ENCODE results near the gene MYH6. TPM values are rescaled to one million over a fixed set of nuclear protein-coding genes. Genes with fewer than 3 reads are reported as not detected.

The MYH6 gene
- total RNA-seq, 4 donors from 2014 or later, result 20.4 to 1,496 (median 303) TPM

DNA sequence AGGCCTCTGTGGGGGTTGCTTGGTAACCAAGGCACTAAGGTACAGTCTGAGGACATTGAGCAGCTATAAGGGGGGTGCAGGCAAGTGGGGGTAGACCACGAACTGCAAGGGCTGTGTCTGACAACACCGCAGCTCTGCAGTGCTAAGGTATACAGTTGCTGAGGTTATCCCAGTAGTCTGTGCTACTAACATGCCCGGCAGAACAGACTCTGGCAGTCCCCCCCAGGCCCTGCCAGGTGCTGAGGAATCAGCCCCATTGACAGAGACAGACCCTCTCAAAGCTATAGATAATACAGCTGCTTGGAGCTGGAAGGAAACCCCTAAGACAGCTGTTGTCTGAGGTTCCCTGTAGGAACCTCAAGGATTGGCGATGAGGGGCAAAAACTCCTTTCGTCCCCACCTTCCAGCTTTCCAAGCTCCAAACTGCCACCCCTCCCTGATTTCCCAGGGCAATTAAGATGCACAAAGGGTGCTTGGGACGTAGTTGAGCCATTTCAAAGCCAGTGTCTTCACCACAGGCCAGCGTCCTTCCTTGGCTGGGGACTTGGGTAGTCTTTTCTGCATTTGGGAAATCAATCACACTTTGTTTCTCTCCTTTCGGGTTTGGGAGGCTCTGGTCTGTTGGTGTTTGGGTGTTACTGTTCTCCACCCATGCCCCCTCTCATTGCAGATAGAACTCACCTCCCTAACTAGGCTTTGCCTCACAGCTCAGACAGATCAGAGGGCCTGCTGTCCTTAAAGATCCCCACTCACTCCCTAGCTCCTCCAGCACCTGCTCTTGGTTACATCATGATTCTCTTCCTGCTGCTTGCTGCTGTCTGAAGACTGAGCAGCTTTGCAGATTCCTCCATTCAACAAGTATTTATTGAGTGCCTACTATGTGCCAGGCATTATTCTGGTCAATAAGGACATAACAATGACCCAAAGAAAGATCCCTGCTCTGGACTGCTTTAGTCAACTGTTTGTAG, 29.3 kb upstream of the MYH6 start:
- H3K4me3 ChIP-seq, result no peak overlapping the region
- DNase-seq, result peak in 1 of 2 donors; percentile 58
- no peaks in the 10 kb centered on the region for H3K36me3 ChIP-seq
- peak overlapping the region; percentile 83 to 89 (median 86) for H3K27ac ChIP-seq
- in situ Hi-C loops (cut with MboI; ENCODE audit: low sequenced_read_pairs in 4 of 4), result no loop called here
- ATAC-seq, result peak; percentile 56 to 65
- H3K4me1 ChIP-seq, result peaks cover 65 to 68% of the 10 kb centered on the region in 2 donors
- H3K9me3 ChIP-seq, result no peaks in the 10 kb centered on the region
- no peaks in the 10 kb centered on the region for H3K27me3 ChIP-seq
- intact Hi-C loops (cut with DNase I; ENCODE audit: low total_unique reads), result no loop called here
- TF ChIP-seq POLR2A (IDR thresholded peaks at IDR 0.05), result no peak
- no peak for TF ChIP-seq CTCF (IDR thresholded peaks at IDR 0.05 in 4 of 5, conservative IDR thresholded peaks at IDR 0.05 in 1 of 5)

GRCh38 chr14:23436327-23437132, 28.5 kb upstream of the MYH6 start:
- in situ Hi-C loops (cut with MboI; ENCODE audit: low sequenced_read_pairs in 4 of 4) (no loop called here), intact Hi-C loops (cut with DNase I; ENCODE audit: low total_unique reads) (no loop called here)
- H3K4me3 ChIP-seq, result no peak overlapping the region
- peaks cover 61 to 67% of the 10 kb centered on the region in 2 donors for H3K4me1 ChIP-seq
- TF ChIP-seq POLR2A (IDR thresholded peaks at IDR 0.05) (no peak), CTCF (IDR thresholded peaks at IDR 0.05 in 4 of 5, conservative IDR thresholded peaks at IDR 0.05 in 1 of 5) (no peak)
- H3K36me3 ChIP-seq, result no peaks in the 10 kb centered on the region
- no peaks in the 10 kb centered on the region for H3K27me3 ChIP-seq
- DNase-seq, result peak in 1 of 2 donors; percentile 25
- H3K9me3 ChIP-seq, result no peaks in the 10 kb centered on the region
- peak overlapping the region; percentile 83 to 89 (median 86) for H3K27ac ChIP-seq
- ATAC-seq, result no peak

DNA sequence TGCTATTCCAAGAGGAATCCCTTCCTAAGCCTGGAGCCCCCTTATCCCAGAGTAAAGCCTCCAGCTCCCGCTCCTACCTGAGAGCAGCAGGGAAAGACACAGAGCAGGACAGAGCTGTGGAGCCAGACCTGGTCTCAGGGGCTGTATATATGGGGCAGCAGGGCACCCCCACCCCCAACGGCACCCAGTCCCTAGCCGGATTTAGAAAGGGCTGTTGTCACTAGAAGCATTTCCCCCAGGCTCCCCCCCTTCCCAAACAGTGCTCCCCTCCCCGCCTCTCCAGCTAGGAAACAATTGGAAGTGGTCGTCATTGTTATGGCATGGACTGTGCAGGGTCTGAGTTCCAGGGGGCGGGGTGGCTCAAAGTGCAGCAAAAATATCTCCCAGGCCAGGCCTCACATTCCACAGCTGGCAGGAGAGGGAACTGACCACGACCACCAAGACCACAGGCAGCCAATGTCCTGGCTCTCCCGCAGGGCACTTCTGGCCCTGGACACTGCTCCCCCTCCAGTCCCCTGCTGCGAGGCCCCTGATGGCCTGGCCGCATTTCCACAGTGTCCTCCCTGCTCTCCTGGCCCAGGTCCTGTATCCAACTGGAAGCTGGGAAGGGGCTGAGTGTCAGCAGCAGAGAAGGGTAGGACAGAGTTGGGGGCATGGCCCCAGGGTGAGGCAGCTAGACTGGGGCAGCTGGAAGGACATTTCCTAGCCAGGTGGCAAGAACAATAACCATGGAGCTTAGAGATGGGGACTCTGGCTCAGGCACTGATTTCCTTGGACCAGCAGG, 27.7 kb upstream of the MYH6 start, which contains the start of gene MYH7:
TSS of gene MYH7 (minus strand) at position 118 of the 784 bp plus-strand sequence. CDS start 1,928 bp downstream, outside the sequence.
- in situ Hi-C loops (cut with MboI; ENCODE audit: low sequenced_read_pairs in 4 of 4) (no loop called here), intact Hi-C loops (cut with DNase I; ENCODE audit: low total_unique reads) (loop anchor here (2.0 kb wide), 1 partner anchor 25 kb away; no protein-coding TSS in a partner anchor)
- Histone ChIP-seq H3K27ac (peak within 1 kb of the TSS; percentile 83 to 89 (median 86)), H3K27me3 (no peaks in the 10 kb centered on the region), H3K9me3 (no peaks in the 10 kb centered on the region), H3K36me3 (no peaks in the 10 kb centered on the region), H3K4me1 (peaks cover 53 to 68% of the 10 kb centered on the region in 2 donors), H3K4me3 (peak within 1 kb of the TSS in 1 of 4 donors; percentile 17)
- peak in 1 of 2 donors; percentile 38 for DNase-seq
- no peak for ATAC-seq
- TF ChIP-seq POLR2A (IDR thresholded peaks at IDR 0.05) (no peak), CTCF (IDR thresholded peaks at IDR 0.05 in 4 of 5, conservative IDR thresholded peaks at IDR 0.05 in 1 of 5) (no peak)
